MCF 10A (cell line): ENCODE measurements around the gene FOXI1. TPM values are rescaled to one million over a fixed set of nuclear protein-coding genes. Genes with fewer than 3 reads are reported as not detected.

Experiments used
- BruUV-seq: library from RNA; stranded (reverse); fragments of 400-500 nt; replicated peaks from 2 replicates; lab custom pipeline; 2021; lab: Mats Ljungman, UMichigan
- CTCF ChIA-PET: fragments of 300-600 bp; sonication (Branson Sonifier 250); formaldehyde crosslinking; extraction: SDS; loops from one replicate; lab custom pipeline; 2021; ENCODE audit warnings: antibody characterized with exemption, inconsistent platforms; lab: Yijun Ruan, JAX
- POLR2A ChIA-PET: fragments of 300-600, 350-650 bp; sonication (Branson Sonifier 250); formaldehyde crosslinking; extraction: SDS; loops from one replicate; lab custom pipeline; 2020; ENCODE audit warnings: antibody characterized with exemption, inconsistent platforms; lab: Yijun Ruan, JAX
- DNase-seq: peaks from one replicate; pipeline ENCODE4 v3.0.0-alpha.2; 2018; ENCODE audit not compliant: unreplicated experiment
- H3K27ac Mint-ChIP-seq: one replicate; pipeline ENCODE4 v1.8.0; 2022; ENCODE audit warnings: mild to moderate bottlenecking, low read depth, mixed read lengths; ENCODE audit not compliant: unreplicated experiment
- H3K27me3 Mint-ChIP-seq: one replicate; pipeline ENCODE4 v1.8.0; 2022; ENCODE audit warnings: mixed read lengths; ENCODE audit not compliant: insufficient read depth, unreplicated experiment
- H3K36me3 Mint-ChIP-seq: one replicate; pipeline ENCODE4 v1.8.0; 2022; ENCODE audit warnings: mild to moderate bottlenecking, moderate library complexity, mixed read lengths; ENCODE audit not compliant: insufficient read depth, unreplicated experiment
- H3K4me1 Mint-ChIP-seq: one replicate; pipeline ENCODE4 v1.8.0; 2022; ENCODE audit warnings: mixed read lengths; ENCODE audit not compliant: insufficient read depth, unreplicated experiment
- H3K4me3 Mint-ChIP-seq: one replicate; pipeline ENCODE4 v1.8.0; 2022; ENCODE audit warnings: mild to moderate bottlenecking, moderate library complexity, mixed read lengths; ENCODE audit not compliant: unreplicated experiment
- H3K9me3 Mint-ChIP-seq: one replicate; pipeline ENCODE4 v1.8.0; 2022; ENCODE audit warnings: mixed read lengths; ENCODE audit not compliant: unreplicated experiment
- CTCF ChIP-seq: fragments of 200-600 bp; IDR thresholded peaks from one replicate; pipeline ENCODE4 v1.8.0; 2022; ENCODE audit warnings: antibody characterized with exemption, mild to moderate bottlenecking; ENCODE audit not compliant: unreplicated experiment
- intact Hi-C: fragments of 100-400 bp; cut with micrococcal nuclease; formaldehyde crosslinking; loops from 2 replicates; pipeline ENCODE4 v1.14.1; 2022
- total RNA-seq: library from RNA; stranded (reverse); gene quantifications from 2 replicates; pipeline ENCODE4 v1.2.3, GENCODE V29; 2022

FOXI1 gene
- total RNA-seq, 1 experiment from 2014 or later, result not detected

- Mint-ChIP-seq H3K36me3 (no peaks in the 10 kb centered on the region), H3K4me1 (no peaks in the 10 kb centered on the region), H3K27ac (no peak overlapping the region), H3K27me3 (no peaks in the 10 kb centered on the region), H3K4me3 (no peak overlapping the region), H3K9me3 (no peaks in the 10 kb centered on the region)
- intact Hi-C loops, result no loop called here
- POLR2A ChIA-PET, result interaction anchor here (1.2 to 1.6 kb wide), 2 partner anchors 63 to 86 kb away, joined by 3 to 4 read pairs; no protein-coding TSS in a partner anchor
- TF ChIP-seq CTCF, result no peak
- BruUV-seq, result no TSS peak
- CTCF ChIA-PET, result interaction anchor here (1.1 to 17.4 kb wide), 15 partner anchors 13 to 525 kb away, joined by 3 to 633 read pairs (median 9); no protein-coding TSS in a partner anchor
- DNase-seq, result no peak
Observed at GRCh38 chr5:170097934-170098333, 7.8 kb upstream of the FOXI1 start.

GRCh38 chr5:170100066-170100943 is 5.4 kb upstream of the FOXI1 start:
- Mint-ChIP-seq H3K9me3 (no peaks in the 10 kb centered on the region), H3K27me3 (no peaks in the 10 kb centered on the region), H3K27ac (no peak overlapping the region), H3K4me1 (peaks cover 3% of the 10 kb centered on the region), H3K4me3 (no peak overlapping the region), H3K36me3 (no peaks in the 10 kb centered on the region)
- TF ChIP-seq CTCF, result peak; percentile 81
- intact Hi-C loops, result loop anchor here (1.0 kb wide), 5 partner anchors 84 to 398 kb away; no protein-coding TSS in a partner anchor
- no TSS peak for BruUV-seq
- ChIA-PET POLR2A (interaction anchor here (1.2 to 1.4 kb wide), 2 partner anchors 79 to 84 kb away, joined by 3 to 8 read pairs; no protein-coding TSS in a partner anchor), CTCF (interaction anchor here (0.6 to 17.4 kb wide), 70 partner anchors 8 to 1773 kb away, joined by 3 to 633 read pairs (median 5); no protein-coding TSS in a partner anchor)
- DNase-seq, result peak; percentile 87

DNA sequence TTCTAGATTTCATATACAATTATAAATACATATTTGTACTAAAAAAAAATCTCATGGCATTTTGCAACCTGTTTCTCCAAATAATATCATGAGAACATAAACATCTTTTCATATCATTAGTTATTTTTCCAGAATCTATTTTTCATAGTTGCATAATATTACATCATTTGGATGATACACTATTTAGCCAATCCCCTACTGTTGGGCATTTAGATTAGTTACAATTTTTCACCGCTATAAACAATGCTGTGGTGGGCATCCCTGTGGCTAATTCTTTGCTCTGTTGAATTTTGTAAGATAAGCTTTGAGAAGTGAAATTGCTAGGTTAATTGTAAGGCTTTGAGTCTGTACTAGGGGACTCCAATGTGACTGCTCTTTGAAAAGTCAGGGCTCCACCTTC is 2.2 kb upstream of the FOXI1 start:
- TF ChIP-seq CTCF, result no peak
- no peaks in the 10 kb centered on the region for H3K36me3 Mint-ChIP-seq
- H3K9me3 Mint-ChIP-seq, result no peaks in the 10 kb centered on the region
- H3K4me1 Mint-ChIP-seq, result peaks cover 6% of the 10 kb centered on the region
- H3K27ac Mint-ChIP-seq, result no peak overlapping the region
- POLR2A ChIA-PET, result interaction anchor here (0.6 kb wide), 1 partner anchor 63 kb away, joined by 3 read pairs; no protein-coding TSS in a partner anchor
- no peak for DNase-seq
- no peak overlapping the region for H3K4me3 Mint-ChIP-seq
- no peaks in the 10 kb centered on the region for H3K27me3 Mint-ChIP-seq
- BruUV-seq, result no TSS peak
- CTCF ChIA-PET, result interaction anchor here (0.6 to 17.4 kb wide), 5 partner anchors 14 to 164 kb away, joined by 3 to 633 read pairs (median 29); no protein-coding TSS in a partner anchor
- intact Hi-C loops, result no loop called here

DNA sequence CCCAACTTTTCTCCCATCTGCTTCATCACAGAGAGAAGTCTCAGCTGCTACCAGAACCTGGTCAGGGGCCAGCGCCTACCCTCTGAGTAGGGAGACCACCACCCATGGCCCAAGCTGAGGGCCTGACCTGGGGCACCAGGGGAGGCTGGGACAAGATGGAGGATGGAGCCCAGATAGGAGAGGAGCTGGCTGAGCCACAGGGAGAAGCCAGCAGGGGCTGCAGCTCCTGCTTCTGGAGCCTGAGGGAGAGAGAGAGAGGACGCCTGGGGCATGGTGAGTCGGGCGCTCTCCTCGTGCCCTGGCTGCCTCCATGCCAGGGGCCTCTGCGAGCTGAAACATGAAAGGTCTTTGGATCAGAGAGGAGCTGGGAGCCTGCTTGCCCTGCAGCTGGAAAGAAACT is 1.4 kb upstream of the FOXI1 start:
- intact Hi-C loops, result no loop called here
- peaks cover 6% of the 10 kb centered on the region for H3K4me1 Mint-ChIP-seq
- TF ChIP-seq CTCF, result no peak
- H3K27ac Mint-ChIP-seq, result no peak overlapping the region
- no peak for DNase-seq
- POLR2A ChIA-PET, result interaction anchor here (0.5 to 0.9 kb wide), 3 partner anchors 17 to 304 kb away, joined by 3 to 4 read pairs (median 3); no protein-coding TSS in a partner anchor
- H3K4me3 Mint-ChIP-seq, result no peak overlapping the region
- no peaks in the 10 kb centered on the region for H3K27me3 Mint-ChIP-seq
- H3K9me3 Mint-ChIP-seq, result no peaks in the 10 kb centered on the region
- CTCF ChIA-PET, result interaction anchor here (0.6 to 17.4 kb wide), 3 partner anchors 80 to 175 kb away, joined by 3 to 633 read pairs (median 3); no protein-coding TSS in a partner anchor
- no TSS peak for BruUV-seq
- no peaks in the 10 kb centered on the region for H3K36me3 Mint-ChIP-seq
